Stimulated activated CD4-positive, alpha-beta T cell treated with anti-CD3 and anti-CD28 coated beads, Interleukin-4, amount 100 ng/mL, for 48 hours (primary cell): ENCODE data around the gene PLA2G12A.
"Not testable (repeated sequence)": the region's sequence is repeated elsewhere in the genome, so short reads cannot be mapped to it uniquely, and the experiment has no call there.

Experiments
- DNase-seq, 2 donors: peaks; one replicate each; pipeline ENCODE4 v3.0.0-alpha.2; 2020; ENCODE audit warnings: low read depth in 2 of 2

The PLA2G12A gene

DNA sequence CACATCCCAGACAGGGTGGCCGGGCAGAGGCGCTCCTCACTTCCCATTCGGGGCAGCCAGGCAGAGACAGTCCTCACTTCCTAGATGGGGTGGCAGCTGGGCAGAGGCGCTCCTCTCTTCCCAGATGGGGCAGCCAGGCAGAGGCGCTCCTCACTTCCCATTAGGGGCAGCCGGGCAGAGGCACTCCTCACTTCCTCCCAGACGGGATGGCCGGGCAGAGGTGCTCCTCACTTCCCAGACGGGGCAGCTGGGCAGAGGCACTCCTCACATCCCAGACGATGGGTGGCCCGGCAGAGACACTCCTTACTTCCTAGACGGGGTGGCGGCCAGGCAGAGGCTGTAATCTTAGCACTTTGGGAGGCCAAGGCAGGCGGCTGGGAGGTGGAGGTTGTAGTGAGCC is 50.9 kb downstream of the PLA2G12A start:
- DNase-seq = not testable (repeated sequence)

DNA sequence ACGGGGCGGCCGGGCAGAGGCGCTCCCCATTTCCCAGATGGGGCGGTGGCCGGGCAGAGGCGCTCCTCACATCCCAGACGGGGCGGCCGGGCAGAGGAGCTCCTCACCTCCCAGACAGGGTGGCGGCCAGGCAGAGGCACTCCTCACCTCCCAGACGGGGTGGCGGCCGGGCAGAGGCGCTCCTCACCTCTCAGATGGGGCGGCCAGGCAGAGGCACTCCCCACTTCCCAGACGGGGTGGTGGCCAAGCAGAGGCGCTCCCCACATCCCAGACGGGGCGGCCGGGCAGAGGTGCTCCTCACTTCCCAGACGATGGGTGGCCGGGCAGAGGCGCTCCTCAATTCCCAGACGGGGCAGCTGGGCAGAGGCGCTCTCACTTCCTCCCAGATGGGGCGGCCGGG is 51.4 kb downstream of the PLA2G12A start:
- DNase-seq = not testable (repeated sequence)

DNA sequence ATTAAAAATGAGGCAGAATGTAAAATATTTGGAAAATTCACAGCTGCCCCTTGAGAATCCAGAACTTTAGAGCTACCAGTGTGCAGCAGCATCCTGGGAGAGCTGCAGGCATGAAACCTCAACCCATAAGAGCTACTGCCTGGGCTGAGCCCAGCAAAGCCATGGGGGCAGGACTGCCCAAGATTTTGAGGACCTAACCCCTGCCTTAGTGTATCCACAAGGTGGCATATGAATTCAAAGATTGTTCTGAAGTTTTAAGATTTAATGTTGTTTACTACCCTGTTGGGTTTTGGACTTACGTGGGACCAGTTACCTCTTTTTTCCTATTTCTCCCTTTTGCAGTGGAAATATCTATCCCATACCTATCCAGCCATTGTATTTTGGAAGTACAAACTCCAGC is 53.0 kb downstream of the PLA2G12A start:
- DNase-seq = no peak

DNA sequence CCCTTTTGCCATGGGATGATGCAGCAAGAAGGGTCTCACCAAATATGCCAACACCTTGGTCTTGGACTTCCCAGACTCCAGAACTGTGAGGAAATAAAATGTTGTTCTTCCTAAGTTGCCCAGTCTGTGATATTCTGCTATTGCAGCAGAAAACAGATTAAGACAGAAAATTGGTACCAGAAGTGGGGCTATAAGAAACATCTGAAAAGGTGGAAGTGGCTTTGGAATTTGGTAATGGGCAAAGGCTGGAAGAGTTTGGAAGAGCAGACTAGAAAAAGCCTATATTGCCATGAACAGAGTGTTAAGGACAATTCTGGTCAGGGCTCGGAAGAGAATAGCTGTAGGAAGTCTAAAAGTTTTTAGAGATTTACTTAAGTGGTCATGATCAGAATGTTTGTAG is 54.0 kb downstream of the PLA2G12A start:
- no peak for DNase-seq

DNA sequence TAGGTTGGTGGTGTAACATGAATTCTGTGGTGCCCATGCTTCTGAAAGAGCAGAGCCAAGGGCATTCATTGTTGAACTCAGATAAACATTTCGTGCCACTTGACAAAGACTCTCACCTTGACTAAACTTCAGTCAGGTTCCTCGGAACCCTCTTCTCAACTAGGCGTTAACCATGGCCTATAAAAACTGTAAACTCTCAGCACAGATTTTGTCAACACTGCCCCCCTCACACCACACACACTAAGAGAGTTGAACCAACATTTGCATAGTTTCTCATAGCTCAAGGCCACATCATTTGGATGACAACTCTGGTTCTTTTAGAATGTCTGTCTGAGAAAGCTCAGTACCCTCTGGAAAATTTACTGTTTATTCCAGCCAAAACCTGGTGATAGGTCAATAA is 54.7 kb downstream of the PLA2G12A start:
- no peak for DNase-seq

DNA sequence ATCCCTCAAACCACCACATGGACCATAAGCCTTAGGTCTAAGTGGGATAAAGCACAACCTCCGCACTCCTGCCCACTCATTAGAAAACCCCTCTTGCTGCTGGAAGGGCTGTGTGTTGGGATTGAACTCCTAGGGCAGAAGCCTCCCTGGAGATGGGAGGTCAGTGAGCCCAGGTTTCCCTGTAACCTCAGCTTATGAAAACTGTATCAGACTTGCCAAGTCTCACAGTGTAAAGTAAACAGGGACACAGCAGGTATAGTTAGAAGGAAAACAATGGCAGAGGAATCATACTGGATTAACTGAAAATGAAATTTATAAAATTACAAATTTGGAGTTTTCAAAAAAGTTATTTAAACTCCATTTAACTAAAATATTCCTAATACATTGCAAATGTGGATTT is 56.6 kb downstream of the PLA2G12A start:
- DNase-seq = no peak

DNA sequence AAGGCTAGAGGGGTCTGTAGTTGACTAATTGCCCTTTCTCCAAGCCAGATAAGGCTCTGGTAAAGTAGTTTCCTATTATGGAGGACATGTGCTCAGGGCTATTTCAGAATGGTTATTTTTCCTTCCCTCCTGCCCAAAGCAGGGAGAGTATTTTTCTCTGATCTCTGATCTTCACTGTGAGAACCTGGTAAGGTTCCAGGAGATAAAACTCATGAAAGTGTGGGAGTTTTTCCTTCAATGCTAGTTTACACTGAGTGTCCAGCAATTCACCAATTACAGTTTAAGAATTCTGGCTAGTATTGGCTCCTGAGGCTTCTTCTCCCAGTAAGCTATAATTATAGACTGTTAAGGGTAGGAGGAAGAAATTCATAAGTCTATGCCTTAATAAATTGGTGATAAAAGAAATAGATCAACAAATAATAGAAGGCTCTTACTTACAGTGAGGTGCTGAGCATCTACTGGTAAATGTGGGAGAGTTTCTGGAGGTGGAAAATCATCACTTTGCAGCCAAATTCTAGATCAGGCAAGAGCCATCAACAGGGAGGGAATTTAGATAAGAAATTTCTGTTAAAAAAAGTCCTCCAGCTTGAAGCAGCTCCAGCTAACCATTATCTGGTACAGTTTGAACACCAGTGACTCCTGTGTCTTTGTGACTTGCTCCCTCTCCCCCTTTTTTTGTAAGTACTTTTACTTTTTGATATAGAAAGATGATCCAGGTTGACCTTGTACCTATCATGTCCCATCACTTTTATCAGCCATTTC is 57.5 kb downstream of the PLA2G12A start:
- DNase-seq = no peak

DNA sequence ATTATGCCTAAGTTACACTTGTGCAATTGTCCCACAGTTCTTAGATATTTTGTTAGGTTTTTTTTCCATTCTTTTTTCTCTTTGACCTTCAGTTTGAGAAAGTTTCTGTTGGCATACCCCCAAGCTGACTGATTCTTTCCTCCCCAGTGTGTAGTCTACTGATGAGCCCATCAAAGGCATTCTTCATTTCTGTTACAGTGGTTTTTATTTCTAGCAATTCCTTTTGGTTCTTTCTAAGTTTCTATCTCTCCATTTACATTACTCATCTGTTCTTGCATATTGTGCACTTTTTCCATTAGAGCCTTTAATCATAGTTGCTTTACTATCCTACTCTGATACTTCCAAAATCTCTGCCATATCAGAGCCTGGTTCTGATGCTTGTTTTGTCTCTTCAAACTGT is 58.5 kb downstream of the PLA2G12A start:
- peak in 1 of 2 donors; percentile 11 for DNase-seq

DNA sequence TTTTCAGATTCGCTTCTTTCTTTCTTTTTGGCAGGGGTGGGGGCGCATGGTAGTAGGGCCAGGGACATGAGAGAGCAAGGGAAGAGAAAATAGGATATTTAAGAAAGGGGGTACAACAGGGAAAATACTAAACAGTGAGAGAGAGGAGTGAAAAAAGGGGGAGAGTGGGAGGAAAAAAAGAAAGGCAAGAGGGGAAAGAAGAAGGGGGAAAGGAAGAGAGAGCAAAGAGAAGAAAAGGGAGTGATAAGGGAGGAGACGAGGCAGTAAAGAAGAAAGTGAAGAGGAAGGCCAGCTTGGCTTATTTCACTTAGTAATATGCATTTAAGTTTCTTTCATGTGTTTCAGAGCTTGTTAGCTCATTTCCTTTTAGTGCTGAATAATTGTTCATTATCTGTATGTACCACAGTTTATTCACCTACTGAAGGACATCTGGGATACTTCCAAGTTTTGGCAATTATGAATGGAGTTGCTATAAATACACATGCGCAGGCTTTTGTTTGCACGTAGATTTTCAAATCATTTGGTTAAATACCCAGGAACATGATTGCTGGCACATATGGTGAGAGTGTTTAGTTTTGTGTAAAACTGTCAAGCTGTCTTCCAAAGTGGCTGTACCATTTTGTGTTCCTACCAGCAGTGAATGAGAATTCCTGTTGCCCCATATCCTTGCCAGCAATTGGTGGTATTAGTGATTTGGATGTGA is 63.9 kb downstream of the PLA2G12A start:
- no peak for DNase-seq

DNA sequence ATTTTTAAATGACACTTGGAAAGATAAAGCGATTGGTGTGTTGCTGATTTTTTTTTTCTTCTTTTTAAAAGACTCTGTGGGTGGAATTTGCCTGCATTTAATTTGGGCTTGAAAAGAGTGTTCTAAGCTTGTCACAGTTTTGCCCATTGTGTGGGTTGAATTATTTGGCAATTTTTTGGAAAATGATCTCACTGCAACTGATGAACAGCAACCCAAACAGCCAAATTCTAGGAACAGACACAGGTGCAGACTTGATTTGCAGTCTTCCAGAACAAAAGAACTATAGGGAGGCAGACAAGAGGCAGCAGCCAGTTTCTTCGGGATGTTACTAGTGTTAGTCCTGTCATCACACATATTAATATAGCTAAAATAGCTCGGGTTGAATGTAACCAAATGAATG is 67.1 kb downstream of the PLA2G12A start:
- DNase-seq = no peak

DNA sequence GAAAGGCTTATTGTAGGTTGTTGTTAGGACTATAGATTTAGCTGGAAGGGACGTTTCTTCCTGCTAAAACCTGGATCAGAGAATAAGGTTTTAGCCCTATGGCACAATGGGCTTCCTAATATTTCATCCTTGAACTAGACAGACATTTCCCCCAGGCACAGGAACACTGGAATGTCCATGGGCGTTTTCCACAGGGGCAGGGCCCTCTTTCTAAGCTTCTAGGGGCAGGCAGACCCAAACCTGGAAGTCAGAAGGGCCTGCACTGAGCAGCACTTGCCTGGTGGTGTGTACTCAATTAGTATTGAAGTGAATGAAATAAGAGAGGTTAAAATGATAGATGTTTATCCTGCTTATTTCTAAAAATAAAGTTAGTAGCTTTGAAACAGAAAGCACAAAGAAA is 67.8 kb downstream of the PLA2G12A start:
- DNase-seq = no peak
